ENCODE measurements around the gene NCS1. TPM values are rescaled to one million over a fixed set of nuclear protein-coding genes. Genes with fewer than 3 reads are reported as not detected.

Gene NCS1
- total and polyA plus RNA-seq, 9 of the 15 experiments (the other 6 are each of a cell fraction or from before 2014, with no cell fraction given) = 0.28 to 27.0 (median 9.6) TPM

- POLR2A ChIA-PET = no interaction called here
- no peak overlapping the region for H3K27ac ChIP-seq (ENCODE audit: extremely low read depth, low read depth, low read length)
- peaks cover 11 to 35% of the 10 kb centered on the region in 2 experiments for H3K4me1 ChIP-seq (replicated peaks in 1 of 2; ENCODE audit: control insufficient read depth in 2 of 2, insufficient read depth in 2 of 2, low read length in 2 of 2)
- H3K4me3 ChIP-seq = no peak overlapping the region
- in situ Hi-C loops (cut with MboI) (no loop called here), intact Hi-C loops (cut with micrococcal nuclease) (no loop called here)
- TF ChIP-seq KDM4B (IDR thresholded peaks at IDR 0.05; ENCODE audit: borderline replicate concordance in 2 of 2, low read depth in 1 of 2) = no peak
- DNase-seq (ENCODE audit: extremely low read depth in 1 of 4, low spot score in 3 of 4) (no peak), FAIRE-seq (no peak), ATAC-seq (no peak)
- no peaks in the 10 kb centered on the region for H3K27me3 ChIP-seq (ENCODE audit: control insufficient read depth in 2 of 2, insufficient read depth in 2 of 2, low read length in 2 of 2)
- CTCF ChIA-PET (ENCODE audit: low intra/inter-chr PET ratio) = no interaction called here
- peaks cover 19% of the 10 kb centered on the region for H4K20me1 ChIP-seq (replicated peaks; ENCODE audit: control insufficient read depth, insufficient read depth, low read length)
- H3K79me2 ChIP-seq (ENCODE audit: control insufficient read depth, insufficient read depth, low read length) = no peaks in the 10 kb centered on the region; the same call in 2 of the 3 replicates
- H3K9me1 ChIP-seq (ENCODE audit: control insufficient read depth, insufficient read depth, low read length) = peaks cover 10% of the 10 kb centered on the region
- H2AFZ ChIP-seq (ENCODE audit: low read depth, low read length) = no peak overlapping the region
- H3K9me3 ChIP-seq (replicated peaks; ENCODE audit: control insufficient read depth, insufficient read depth, low read depth, low read length) = no peaks in the 10 kb centered on the region
- H3K4me2 ChIP-seq (ENCODE audit: insufficient read depth, low read length) = no peak overlapping the region
- no peak overlapping the region for H3K9ac ChIP-seq (ENCODE audit: insufficient read depth in 1 of 2, low read depth in 2 of 2, low read length in 2 of 2)
- WGBS (ENCODE audit: insufficient coverage, low coverage, missing lambda C conversion rate) = 79% methylated on average over 10 of the region's 10 CpGs
- peaks cover 7% of the 10 kb centered on the region; the same call in 2 of the 3 replicates for H3K36me3 ChIP-seq (ENCODE audit: control insufficient read depth, insufficient read depth, low read length)
- no TSS peak for BruUV-seq (replicated peaks)
These were observed 45.6 kb downstream of the NCS1 start for GRCh38 chr9:130217838-130218237.

GRCh38 chr9:130219661-130220096 lies 47.5 kb downstream of the NCS1 start:
- Histone ChIP-seq H3K79me2 (ENCODE audit: control insufficient read depth, insufficient read depth, low read length) (no peaks in the 10 kb centered on the region), H3K4me3 (no peak overlapping the region), H4K20me1 (replicated peaks; ENCODE audit: control insufficient read depth, insufficient read depth, low read length) (peaks cover 10% of the 10 kb centered on the region), H3K9me1 (ENCODE audit: control insufficient read depth, insufficient read depth, low read length) (peaks cover 3% of the 10 kb centered on the region), H3K9me3 (replicated peaks; ENCODE audit: control insufficient read depth, insufficient read depth, low read depth, low read length) (no peaks in the 10 kb centered on the region), H3K9ac (ENCODE audit: insufficient read depth in 1 of 2, low read depth in 2 of 2, low read length in 2 of 2) (peak overlapping the region in 1 of 2 experiments; percentile 35; a peak in 2 of 4 replicates), H3K36me3 (ENCODE audit: control insufficient read depth, insufficient read depth, low read length) (peaks cover 9% of the 10 kb centered on the region; the same call in 2 of the 3 replicates), H3K4me2 (ENCODE audit: insufficient read depth, low read length) (no peak overlapping the region), H3K27ac (ENCODE audit: extremely low read depth, low read depth, low read length) (no peak overlapping the region), H2AFZ (ENCODE audit: low read depth, low read length) (no peak overlapping the region), H3K4me1 (replicated peaks in 1 of 2; ENCODE audit: control insufficient read depth in 2 of 2, insufficient read depth in 2 of 2, low read length in 2 of 2) (peaks cover 1 to 21% of the 10 kb centered on the region in 2 experiments), H3K27me3 (ENCODE audit: control insufficient read depth in 2 of 2, insufficient read depth in 2 of 2, low read length in 2 of 2) (no peaks in the 10 kb centered on the region)
- in situ Hi-C loops (cut with MboI) = no loop called here
- TF ChIP-seq SMAD1 (IDR thresholded peaks at IDR 0.05; ENCODE audit: low read depth, low read length, partially characterized antibody) = no peak
- 0 out of 2 replicates have a peak, but pooled peaks have one; percentile 18 for TF ChIP-seq ZFX (CRISPR knock-in tag; IDR thresholded peaks at IDR 0.05)
- no peak for DNase-seq (ENCODE audit: extremely low read depth in 1 of 4, low spot score in 3 of 4)
- no TSS peak for BruUV-seq (replicated peaks)
- intact Hi-C loops (cut with micrococcal nuclease) = no loop called here
- 77% methylated on average over 15 of the region's 16 CpGs for WGBS (ENCODE audit: insufficient coverage, low coverage, missing lambda C conversion rate)
- ATAC-seq = no peak
- ChIA-PET POLR2A (no interaction called here), CTCF (ENCODE audit: low intra/inter-chr PET ratio) (no interaction called here)
- no peak for FAIRE-seq

Data from K562 (cell line).